Naive thymus-derived CD8-positive, alpha-beta T cell (primary cell): ENCODE data around the gene TMEM72. TPM values are rescaled to one million over a fixed set of nuclear protein-coding genes. Genes with fewer than 3 reads are reported as not detected.

ENCODE experiments used
- ATAC-seq, 2 donors: fragments of 150-1000 bp; cut with Tn5 transposase in 1 of 2; sonication (Bioruptor Pico), chemical (Tn5 transposase) in 1 of 2; 1 replicate in 1 of 2; 2 replicates in 1 of 2; pipeline ENCODE4 v1.10.0; 2021; ENCODE audit warnings: mild to moderate bottlenecking in 2 of 2, moderate library complexity in 2 of 2
- POLR2A ChIA-PET: fragments of 350-600 bp; sonication (Branson Sonifier 250); formaldehyde crosslinking; loops from one replicate; lab custom pipeline; 2021; ENCODE audit warnings: antibody characterized with exemption; lab: Charles Lee
- DNase-seq, 10 donors: peaks; one replicate each; pipeline versions ENCODE4 v3.0.0 to v3.0.0-alpha.2; 2020 to 2022
- H3K27ac Mint-ChIP-seq, 10 donors: one replicate each; pipeline ENCODE4 v1.8.0; 2020 to 2022; ENCODE audit warnings: mild to moderate bottlenecking in 10 of 10, mixed read lengths in 10 of 10, moderate library complexity in 4 of 10, inconsistent platforms in 1 of 10
- H3K27me3 Mint-ChIP-seq, 5 donors: one replicate each; pipeline ENCODE4 v1.8.0; 2021 to 2022; ENCODE audit warnings: mixed read lengths in 5 of 5
- H3K36me3 Mint-ChIP-seq, 3 donors: one replicate each; pipeline ENCODE4 v1.8.0; 2020 to 2022; ENCODE audit warnings: mixed read lengths in 3 of 3, mild to moderate bottlenecking in 2 of 3, inconsistent platforms in 1 of 3
- H3K4me1 Mint-ChIP-seq, 4 donors: one replicate each; pipeline ENCODE4 v1.8.0; 2021 to 2022; ENCODE audit warnings: mixed read lengths in 4 of 4
- H3K4me3 Mint-ChIP-seq, 10 donors: one replicate each; pipeline ENCODE4 v1.8.0; 2020 to 2022; ENCODE audit warnings: mild to moderate bottlenecking in 10 of 10, mixed read lengths in 10 of 10, moderate library complexity in 6 of 10, inconsistent platforms in 1 of 10
- H3K9me3 Mint-ChIP-seq, 9 donors: one replicate each; pipeline ENCODE4 v1.8.0; 2020 to 2022; ENCODE audit warnings: mixed read lengths in 9 of 9, mild to moderate bottlenecking in 3 of 9, inconsistent platforms in 1 of 9, moderate library complexity in 1 of 9
- polyA plus RNA-seq, 3 donors: library from polyadenylated mRNA; unstranded; fragments of 300-500 nt; fragmentation: Illumina TruSeq; gene quantifications; one replicate each; pipeline ENCODE4 v1.2.3, GENCODE V29; 2021
- total RNA-seq, 8 experiments: library from RNA in 2 of 8; stranded (reverse) in 2 of 8; gene quantifications; one replicate each; pipeline ENCODE4 v1.2.3 and lab custom pipeline; 2021 to 2026

The TMEM72 gene
- total and polyA plus RNA-seq, 5 experiments from 2014 or later, result not detected

GRCh38 chr10:44983066-44983894 lies 72.1 kb downstream of the TMEM72 start:
- Mint-ChIP-seq H3K9me3 (no peaks in the 10 kb centered on the region), H3K27me3 (peaks cover 0 to 2% (median 0%) of the 10 kb centered on the region in 5 donors), H3K4me1 (peaks cover 0 to 4% (median 1%) of the 10 kb centered on the region in 4 donors), H3K36me3 (no peaks in the 10 kb centered on the region), H3K27ac (no peak overlapping the region), H3K4me3 (no peak overlapping the region)
- POLR2A ChIA-PET, result no interaction called here
- ATAC-seq, result no peak
- no peak for DNase-seq

- ATAC-seq, result no peak
- H3K36me3 Mint-ChIP-seq, result no peaks in the 10 kb centered on the region
These were observed 72.8 kb downstream of the TMEM72 start for GRCh38 chr10:44983895-44984278.

GRCh38 chr10:44984671-44985101 lies 73.5 kb downstream of the TMEM72 start:
- H3K27me3 Mint-ChIP-seq, result peaks cover 0 to 15% (median 5%) of the 10 kb centered on the region in 5 donors
- no peaks in the 10 kb centered on the region for H3K4me1 Mint-ChIP-seq
- no peaks in the 10 kb centered on the region for H3K36me3 Mint-ChIP-seq
- DNase-seq (no peak), ATAC-seq (no peak)
- H3K4me3 Mint-ChIP-seq, result no peak overlapping the region
- no peaks in the 10 kb centered on the region for H3K9me3 Mint-ChIP-seq
- H3K27ac Mint-ChIP-seq, result no peak overlapping the region
- POLR2A ChIA-PET, result no interaction called here

More at GRCh38 chr10:44983895-44984278, 72.8 kb downstream of the TMEM72 start:
- Mint-ChIP-seq H3K4me1 (peaks cover 0 to 2% (median 0%) of the 10 kb centered on the region in 4 donors), H3K27me3 (peaks cover 0 to 7% (median 3%) of the 10 kb centered on the region in 5 donors), H3K27ac (no peak overlapping the region), H3K9me3 (no peaks in the 10 kb centered on the region), H3K4me3 (no peak overlapping the region)
- POLR2A ChIA-PET, result no interaction called here
- no peak for DNase-seq

GRCh38 chr10:44985175-44985681 lies 74.1 kb downstream of the TMEM72 start:
- POLR2A ChIA-PET, result no interaction called here
- Mint-ChIP-seq H3K4me1 (no peaks in the 10 kb centered on the region), H3K36me3 (no peaks in the 10 kb centered on the region), H3K27me3 (peaks cover 0 to 21% (median 5%) of the 10 kb centered on the region in 5 donors), H3K27ac (peak overlapping the region in 1 of 10 donors; percentile 27), H3K9me3 (no peaks in the 10 kb centered on the region), H3K4me3 (no peak overlapping the region)
- ATAC-seq (no peak), DNase-seq (no peak)

DNA sequence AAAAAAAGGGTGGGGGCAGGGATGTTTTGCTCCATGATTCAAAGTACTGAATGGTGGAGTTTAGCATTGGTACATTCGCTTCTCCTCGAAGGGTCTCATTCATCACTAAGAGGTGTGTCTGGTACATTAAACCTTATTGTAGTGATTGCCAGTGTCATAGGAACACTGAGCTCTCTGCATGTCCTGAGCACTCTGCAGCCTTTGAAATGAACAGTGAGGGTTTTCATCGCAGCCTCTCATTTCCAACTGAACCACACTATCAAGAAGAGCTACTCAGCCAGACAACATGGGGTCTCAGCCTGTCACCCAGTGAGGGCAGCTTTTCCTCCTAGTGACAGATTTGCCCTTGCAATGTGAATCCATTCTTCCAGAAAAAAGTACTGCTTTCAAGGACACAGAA lies 75.0 kb downstream of the TMEM72 start:
- H3K27ac Mint-ChIP-seq, result no peak overlapping the region
- DNase-seq, result no peak
- ATAC-seq, result no peak
- H3K27me3 Mint-ChIP-seq, result peaks cover 0 to 25% (median 5%) of the 10 kb centered on the region in 5 donors
- H3K4me3 Mint-ChIP-seq, result no peak overlapping the region
- H3K9me3 Mint-ChIP-seq, result no peaks in the 10 kb centered on the region
- H3K4me1 Mint-ChIP-seq, result no peaks in the 10 kb centered on the region
- no peaks in the 10 kb centered on the region for H3K36me3 Mint-ChIP-seq
- POLR2A ChIA-PET, result no interaction called here

Other genes starting within 250 kb of the TMEM72 start
- gene RASSF4, start 48.5 kb downstream of the TMEM72 start, total RNA-seq, result 1 to 10 TPM in 1 of 2 experiments, under 1 TPM in 1; 0.88 to 1.8 TPM
- gene RASSF4, start 48.5 kb downstream of the TMEM72 start, polyA plus RNA-seq, result 1 to 10 TPM in 2 of 3 donors, under 1 TPM in 1; 0.40 to 1.7 (median 1.0) TPM
- gene DEPP1, start 67.5 kb downstream of the TMEM72 start, total RNA-seq, result not detected
- not detected for gene DEPP1, start 67.5 kb downstream of the TMEM72 start, polyA plus RNA-seq
- 10 to 100 TPM; 46.3 to 47.0 TPM for gene ZNF22, start 89.6 kb downstream of the TMEM72 start, total RNA-seq
- 10 to 100 TPM; 54.1 to 62.3 (median 58.7) TPM for gene ZNF22, start 89.6 kb downstream of the TMEM72 start, polyA plus RNA-seq